ENCODE data around the gene ZNF879. TPM values are rescaled to one million over a fixed set of nuclear protein-coding genes. Genes with fewer than 3 reads are reported as not detected.

The ZNF879 gene
- total RNA-seq, 1 donor from 2014 or later = 2.2 TPM

DNA sequence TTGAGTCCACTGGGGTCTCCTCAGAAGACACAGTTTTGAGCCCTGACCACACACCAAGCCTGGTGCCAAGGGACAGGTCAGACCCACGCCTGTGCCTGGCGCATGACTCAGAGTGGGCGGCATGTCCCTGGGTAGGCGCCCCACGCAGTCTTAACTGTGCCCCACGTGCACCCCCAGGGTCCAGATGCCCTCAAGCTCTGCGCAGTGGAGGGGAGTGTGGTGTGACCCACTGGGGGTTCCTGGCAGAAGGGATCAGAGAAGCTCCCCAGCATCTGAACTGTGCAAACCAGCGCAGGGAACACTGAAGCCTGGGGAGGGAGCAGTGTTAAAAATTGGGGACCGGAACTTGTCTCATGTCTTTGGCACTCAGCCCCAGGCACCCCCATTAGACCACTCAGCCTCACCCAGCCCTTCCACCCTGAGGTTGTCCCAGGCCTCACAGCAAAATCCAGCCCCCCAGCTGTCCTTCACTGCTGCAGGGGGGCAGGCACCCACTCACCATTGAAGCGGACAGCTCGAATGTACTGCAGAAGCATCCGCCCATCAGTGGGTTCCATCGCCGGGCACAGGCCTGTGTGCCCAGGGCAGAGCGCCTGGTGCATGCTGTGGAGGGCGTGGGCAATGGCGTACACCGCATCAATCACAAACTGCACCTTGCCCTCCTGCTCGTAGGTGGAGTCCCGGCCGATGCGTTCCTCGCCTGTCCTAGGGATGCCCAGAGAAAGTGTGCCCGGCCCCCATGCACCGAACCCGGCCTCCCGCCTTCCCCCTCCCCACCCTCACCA is 35.0 kb upstream of the ZNF879 start:
- H3K4me3 ChIP-seq (ENCODE audit: low read depth, low read length) = no peak overlapping the region
- no peak for DNase-seq (ENCODE audit: low read depth)
- TF ChIP-seq CTCF (conservative IDR thresholded peaks at IDR 0.05; ENCODE audit: low read depth, low read length) = no peak

DNA sequence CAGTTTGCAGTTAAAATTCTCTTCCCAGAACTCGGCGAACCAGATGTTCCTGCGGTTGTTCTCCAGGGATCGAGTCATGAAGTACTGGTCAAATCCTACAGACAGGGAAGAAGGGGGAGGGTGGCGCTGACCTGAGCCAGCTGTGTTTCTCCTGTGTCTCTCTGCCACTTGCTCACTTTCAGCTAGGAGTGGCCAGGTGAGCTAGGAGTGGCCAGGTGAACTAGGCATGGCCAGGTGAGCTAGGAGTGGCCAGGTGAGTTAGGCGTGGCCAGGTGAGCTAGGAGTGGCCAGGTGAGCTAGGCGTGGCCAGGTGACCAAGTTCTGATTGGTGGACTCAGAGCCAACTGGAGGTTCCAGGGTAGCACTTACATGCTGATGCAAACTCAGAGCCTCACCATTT is 34.3 kb upstream of the ZNF879 start:
- no peak overlapping the region for H3K4me3 ChIP-seq (ENCODE audit: low read depth, low read length)
- no peak for DNase-seq (ENCODE audit: low read depth)
- no peak for TF ChIP-seq CTCF (conservative IDR thresholded peaks at IDR 0.05; ENCODE audit: low read depth, low read length)

DNA sequence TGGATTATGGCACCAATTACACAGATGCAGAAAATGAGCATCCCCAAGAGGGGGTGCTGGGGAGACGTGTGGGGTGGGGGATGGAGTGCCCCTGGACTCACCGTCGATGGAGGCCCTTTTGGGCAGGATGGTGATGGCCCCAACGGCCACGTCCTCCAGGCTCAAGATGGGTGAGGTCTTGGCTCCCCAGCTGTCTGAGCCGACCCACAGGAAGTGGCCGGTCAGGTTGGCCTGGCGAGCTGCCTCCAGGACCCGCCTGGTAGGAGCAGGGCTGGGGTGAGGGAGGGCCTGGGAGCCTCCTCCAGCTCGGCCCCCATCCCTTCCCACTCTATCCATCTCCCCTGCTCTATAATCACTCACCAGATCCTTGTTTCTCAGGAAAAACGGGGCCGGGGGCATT is 33.1 kb upstream of the ZNF879 start:
- no peak overlapping the region for H3K4me3 ChIP-seq (ENCODE audit: low read depth, low read length)
- no peak for DNase-seq (ENCODE audit: low read depth)
- TF ChIP-seq CTCF (conservative IDR thresholded peaks at IDR 0.05; ENCODE audit: low read depth, low read length) = no peak

DNA sequence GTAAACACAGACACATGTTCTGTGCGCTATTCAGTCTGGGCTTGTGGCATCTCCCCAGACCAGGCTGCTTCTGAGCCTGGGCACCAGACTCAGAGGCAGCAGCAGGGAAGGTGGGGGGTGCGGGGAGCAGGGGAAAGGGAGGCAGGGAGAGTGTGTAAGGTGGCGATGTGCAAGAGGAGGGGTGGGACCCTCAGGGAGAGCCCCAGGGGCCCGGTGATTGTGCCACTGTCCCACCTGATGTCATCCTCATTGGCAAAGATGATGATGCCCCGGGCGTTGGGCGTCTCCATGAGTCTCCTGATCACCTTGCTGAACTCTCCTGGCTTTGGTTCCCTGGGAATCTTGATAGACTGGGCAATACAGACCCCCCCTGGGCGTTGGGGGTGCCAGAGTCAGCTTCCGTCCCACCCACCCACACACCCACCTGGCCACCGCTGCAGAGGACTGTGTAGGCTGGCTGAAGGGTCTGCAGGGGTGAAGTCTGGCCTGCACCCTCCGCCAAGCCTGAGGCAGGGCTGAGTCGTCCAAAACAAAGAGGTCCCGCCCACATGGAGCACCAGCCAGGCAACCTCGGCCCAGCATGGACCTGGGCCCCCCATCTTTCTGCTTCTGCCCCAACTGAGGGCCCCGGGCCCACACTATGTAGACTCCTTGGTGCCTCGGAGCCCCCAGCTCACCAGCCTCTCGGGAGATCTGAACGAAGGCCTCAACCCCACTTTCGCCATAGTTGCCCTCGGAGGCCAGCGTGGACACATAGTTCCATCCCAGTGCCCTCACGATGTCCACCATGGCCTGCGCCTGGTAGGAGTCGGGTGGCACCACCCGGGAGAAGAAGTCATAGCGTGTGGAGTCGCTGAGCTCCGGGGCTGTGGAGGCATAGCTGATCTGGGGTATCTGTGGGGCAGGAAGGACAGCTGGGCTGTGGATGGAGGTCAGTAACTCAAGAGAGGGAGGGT is 32.1 kb upstream of the ZNF879 start:
- TF ChIP-seq CTCF (conservative IDR thresholded peaks at IDR 0.05; ENCODE audit: low read depth, low read length) = no peak
- no peak overlapping the region for H3K4me3 ChIP-seq (ENCODE audit: low read depth, low read length)
- no peak for DNase-seq (ENCODE audit: low read depth)

GRCh38 chr5:178992291-178992895 is 31.2 kb upstream of the ZNF879 start:
- DNase-seq (ENCODE audit: low read depth) = no peak
- no peak for TF ChIP-seq CTCF (conservative IDR thresholded peaks at IDR 0.05; ENCODE audit: low read depth, low read length)

DNA sequence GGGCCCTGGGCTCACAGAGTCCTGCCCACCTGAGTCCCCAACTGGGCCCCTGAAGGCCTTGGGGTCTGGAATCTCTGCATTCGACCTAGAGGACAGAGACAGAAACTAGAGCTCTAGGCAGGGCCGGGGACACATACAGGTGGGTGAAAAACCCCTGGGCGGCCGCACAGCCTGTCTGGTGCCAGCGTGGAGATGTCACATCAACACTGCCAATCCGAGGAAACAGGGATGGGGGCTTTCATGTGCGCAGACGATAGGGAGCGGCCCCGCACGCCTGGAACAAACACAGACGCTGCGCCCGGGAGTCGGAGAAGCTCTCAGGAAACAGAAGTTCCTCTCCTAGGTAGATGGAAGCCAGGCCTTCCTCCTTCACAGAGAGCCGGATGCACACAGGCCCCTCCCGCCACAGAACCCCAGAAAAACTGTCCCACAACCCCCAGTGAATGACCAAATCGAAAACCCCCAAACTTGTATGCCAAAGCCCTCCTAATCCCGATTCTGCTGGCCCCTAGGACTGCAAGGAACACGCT is 30.3 kb upstream of the ZNF879 start:
- TF ChIP-seq CTCF (conservative IDR thresholded peaks at IDR 0.05; ENCODE audit: low read depth, low read length) = no peak
- no peak overlapping the region for H3K4me3 ChIP-seq (ENCODE audit: low read depth, low read length)
- no peak for DNase-seq (ENCODE audit: low read depth)

More at GRCh38 chr5:178992291-178992895, 31.2 kb upstream of the ZNF879 start:
- no peak overlapping the region for H3K4me3 ChIP-seq (ENCODE audit: low read depth, low read length)

Measured in epithelial cell of proximal tubule (primary cell).